ENCODE measurements around the gene SEPHS1. TPM values are rescaled to one million over a fixed set of nuclear protein-coding genes. Genes with fewer than 3 reads are reported as not detected.

SEPHS1 gene
- total and polyA plus RNA-seq, 2 of the 8 experiments (the other 6 are each of a cell fraction or from before 2014, with no cell fraction given): 270 to 683 TPM

GRCh38 chr10:13338390-13339110 is 9.5 kb downstream of the SEPHS1 start (continued):
- TF ChIP-seq EP300 (IDR thresholded peaks at IDR 0.05; ENCODE audit: borderline replicate concordance in 1 of 2, low read depth in 2 of 2, low read length in 2 of 2) (no peak), NRF1 (IDR thresholded peaks at IDR 0.05; ENCODE audit: low read depth, low read length) (no peak), TAF1 (IDR thresholded peaks at IDR 0.05; ENCODE audit: low read depth, low read length) (no peak), CTBP2 (IDR thresholded peaks at IDR 0.05; ENCODE audit: borderline replicate concordance, insufficient read depth, insufficient read length, low read length) (no peak), EGR1 (IDR thresholded peaks at IDR 0.05; ENCODE audit: borderline replicate concordance, low read depth, low read length) (no peak), BCL11A (IDR thresholded peaks at IDR 0.05; ENCODE audit: low read depth in 2 of 2, low read length in 2 of 2) (no peak), ATF2 (IDR thresholded peaks at IDR 0.05; ENCODE audit: low read length) (no peak), CEBPB (IDR thresholded peaks at IDR 0.05; ENCODE audit: low read depth, low read length) (no peak)

Measured in H1 (cell line).